Fibroblast of lung (primary cell): ENCODE data around the gene PANK1. TPM values are rescaled to one million over a fixed set of nuclear protein-coding genes. Genes with fewer than 3 reads are reported as not detected.

ENCODE experiments used
- DNase-seq, 2 donors: peaks; one replicate each; pipeline versions ENCODE4 v3.0.0 to v3.0.0-alpha.2; 2010; ENCODE audit warnings: low read depth in 2 of 2
- H2AFZ ChIP-seq: 2 replicates; pipeline ENCODE4 v1.5.1; 2012; ENCODE audit warnings: low read length, control low read depth, inconsistent platforms
- H3K27ac ChIP-seq: 2 replicates; pipeline ENCODE4 v1.5.1; 2011; ENCODE audit warnings: low read length, control low read depth; ENCODE audit not compliant: insufficient read depth
- H3K27me3 ChIP-seq: 2 replicates; pipeline ENCODE4 v1.5.1; 2011; ENCODE audit warnings: mild to moderate bottlenecking, low read length; ENCODE audit not compliant: control insufficient read depth, insufficient read depth
- H3K36me3 ChIP-seq: 2 replicates; pipeline ENCODE4 v1.5.1; 2011; ENCODE audit warnings: low read length; ENCODE audit not compliant: control insufficient read depth, insufficient read depth
- H3K4me1 ChIP-seq: 2 replicates; pipeline ENCODE4 v1.5.1; 2011; ENCODE audit warnings: low read length; ENCODE audit not compliant: control insufficient read depth, insufficient read depth; ENCODE audit errors: extremely low read depth
- H3K4me2 ChIP-seq: 2 replicates; pipeline ENCODE4 v1.5.1; 2011; ENCODE audit warnings: low read length, control low read depth; ENCODE audit not compliant: insufficient read depth; ENCODE audit errors: extremely low read depth
- H3K4me3 ChIP-seq, 4 experiments: fragments of 200-600 bp in 1 of 4; sonication (generic) in 1 of 4; replicated peaks in 1 of 4; 2 replicates each; pipeline ENCODE4 v1.5.1; 2011 to 2016; ENCODE audit warnings: low read length in 4 of 4, low read depth in 3 of 4, mild to moderate bottlenecking in 3 of 4, control low read depth in 2 of 4, inconsistent platforms in 1 of 4, mixed read lengths in 1 of 4; ENCODE audit not compliant: insufficient read depth in 1 of 4; ENCODE audit errors: control extremely low read depth in 1 of 4
- H3K79me2 ChIP-seq: 2 replicates; pipeline ENCODE4 v1.5.1; 2012; ENCODE audit warnings: mild to moderate bottlenecking, low read length, inconsistent platforms; ENCODE audit not compliant: control insufficient read depth, insufficient read depth
- H3K9ac ChIP-seq: 2 replicates; pipeline ENCODE4 v1.5.1; 2011; ENCODE audit warnings: mild to moderate bottlenecking, low read length, control low read depth; ENCODE audit not compliant: insufficient read depth
- H3K9me3 ChIP-seq: 2 replicates; pipeline ENCODE4 v1.5.1; 2012; ENCODE audit warnings: low read depth, low read length; ENCODE audit not compliant: control insufficient read depth, insufficient read depth
- H4K20me1 ChIP-seq: 2 replicates; pipeline ENCODE4 v1.5.1; 2011; ENCODE audit warnings: low read length; ENCODE audit not compliant: control insufficient read depth, insufficient read depth; ENCODE audit errors: extremely low read depth
- EZH2 ChIP-seq: IDR thresholded peaks from 2 replicates; pipeline ENCODE4 v1.5.1; 2012; ENCODE audit warnings: low read length, control low read depth, mild to moderate bottlenecking; ENCODE audit errors: missing control alignments
- polyA plus RNA-seq, 2 donors: library from polyadenylated mRNA; depleted of rRNA in 1 of 2; stranded (reverse) in 1 of 2; unstranded in 1 of 2; fragments of >200 nt; gene quantifications; 2 replicates each; pipeline ENCODE4 v1.2.1, GENCODE V29; 2011 to 2012; ENCODE audit warnings: missing spikeins in 1 of 2
- total RNA-seq: library from RNA; depleted of rRNA; stranded (reverse); fragments of >200 nt; gene quantifications from 2 replicates; pipeline ENCODE4 v1.2.1, GENCODE V29; 2014
- TF ChIP-seq, protein P1 (sequence below), 2 donors: IDR thresholded peaks in 1 of 2; conservative IDR thresholded peaks in 1 of 2; 1 replicate in 1 of 2; 2 replicates in 1 of 2; pipeline ENCODE4 v1.5.1; 2011 to 2012; ENCODE audit warnings: low read length in 2 of 2, control low read depth in 1 of 2, inconsistent platforms in 1 of 2, low read depth in 1 of 2, mild to moderate bottlenecking in 1 of 2

PANK1 gene
- total and polyA plus RNA-seq, 2 donors (not counting 1 experiment from before 2014, with no cell fraction given) = 5.3 to 9.2 TPM

DNA sequence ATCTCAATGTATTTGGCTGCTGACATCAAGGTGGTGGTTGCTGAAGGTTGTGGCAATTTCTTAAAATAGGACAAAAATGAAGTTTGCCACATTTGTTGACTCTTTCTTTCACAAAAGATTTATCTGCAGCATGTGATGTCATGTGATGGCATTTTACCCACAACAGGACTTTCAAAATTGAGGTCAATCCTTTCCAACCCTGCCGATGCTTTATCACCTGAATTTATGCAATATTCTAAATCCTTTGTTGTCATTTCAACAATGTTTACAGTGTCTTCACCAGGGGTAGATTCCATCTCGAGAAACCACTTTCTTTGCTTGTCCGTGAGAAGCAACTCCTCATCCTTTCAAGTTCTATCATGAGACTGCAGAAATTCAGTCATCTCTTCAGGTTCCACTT, 69.0 kb downstream of the PANK1 start:
- no peak overlapping the region for H3K9ac ChIP-seq
- no peaks in the 10 kb centered on the region for H4K20me1 ChIP-seq
- H3K4me2 ChIP-seq = no peak overlapping the region
- TF ChIP-seq EZH2 = no peak
- TF ChIP-seq, protein P1, sequence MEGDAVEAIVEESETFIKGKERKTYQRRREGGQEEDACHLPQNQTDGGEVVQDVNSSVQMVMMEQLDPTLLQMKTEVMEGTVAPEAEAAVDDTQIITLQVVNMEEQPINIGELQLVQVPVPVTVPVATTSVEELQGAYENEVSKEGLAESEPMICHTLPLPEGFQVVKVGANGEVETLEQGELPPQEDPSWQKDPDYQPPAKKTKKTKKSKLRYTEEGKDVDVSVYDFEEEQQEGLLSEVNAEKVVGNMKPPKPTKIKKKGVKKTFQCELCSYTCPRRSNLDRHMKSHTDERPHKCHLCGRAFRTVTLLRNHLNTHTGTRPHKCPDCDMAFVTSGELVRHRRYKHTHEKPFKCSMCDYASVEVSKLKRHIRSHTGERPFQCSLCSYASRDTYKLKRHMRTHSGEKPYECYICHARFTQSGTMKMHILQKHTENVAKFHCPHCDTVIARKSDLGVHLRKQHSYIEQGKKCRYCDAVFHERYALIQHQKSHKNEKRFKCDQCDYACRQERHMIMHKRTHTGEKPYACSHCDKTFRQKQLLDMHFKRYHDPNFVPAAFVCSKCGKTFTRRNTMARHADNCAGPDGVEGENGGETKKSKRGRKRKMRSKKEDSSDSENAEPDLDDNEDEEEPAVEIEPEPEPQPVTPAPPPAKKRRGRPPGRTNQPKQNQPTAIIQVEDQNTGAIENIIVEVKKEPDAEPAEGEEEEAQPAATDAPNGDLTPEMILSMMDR (conservative IDR thresholded peaks at IDR 0.05 in 1 of 2, IDR thresholded peaks at IDR 0.05 in 1 of 2; ENCODE audit: low read depth in 1 of 2, low read length in 2 of 2) = no peak
- no peaks in the 10 kb centered on the region for H3K4me1 ChIP-seq
- H2AFZ ChIP-seq = no peak overlapping the region
- no peaks in the 10 kb centered on the region for H3K79me2 ChIP-seq
- no peaks in the 10 kb centered on the region for H3K27me3 ChIP-seq
- H3K27ac ChIP-seq = no peak overlapping the region
- no peaks in the 10 kb centered on the region for H3K9me3 ChIP-seq
- no peak for DNase-seq
- no peak overlapping the region for H3K4me3 ChIP-seq
- H3K36me3 ChIP-seq = no peaks in the 10 kb centered on the region

DNA sequence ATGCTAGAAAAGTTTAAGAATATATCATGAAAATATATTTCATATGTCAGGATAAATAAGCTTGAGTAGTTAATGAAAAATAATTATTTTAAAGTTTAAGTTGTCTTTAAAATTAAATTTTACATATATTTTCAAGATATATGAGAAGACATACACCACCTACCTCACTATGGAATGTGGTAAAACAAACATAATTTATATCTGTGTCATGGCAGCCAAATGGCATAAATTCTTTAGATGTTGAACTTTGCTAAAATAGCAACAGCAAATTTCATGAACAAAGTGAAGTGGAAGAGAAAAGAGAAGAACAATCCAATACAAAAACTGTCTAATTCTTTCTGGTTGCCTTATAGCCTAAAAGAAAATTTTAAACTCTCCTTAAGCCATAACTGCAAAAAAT, 70.0 kb downstream of the PANK1 start:
- TF ChIP-seq, protein P1 (conservative IDR thresholded peaks at IDR 0.05 in 1 of 2, IDR thresholded peaks at IDR 0.05 in 1 of 2; ENCODE audit: low read depth in 1 of 2, low read length in 2 of 2) = no peak
- no peak for TF ChIP-seq EZH2
- no peaks in the 10 kb centered on the region for H4K20me1 ChIP-seq
- H3K4me2 ChIP-seq = no peak overlapping the region
- H3K27ac ChIP-seq = no peak overlapping the region
- no peaks in the 10 kb centered on the region for H3K79me2 ChIP-seq
- H2AFZ ChIP-seq = no peak overlapping the region
- H3K4me1 ChIP-seq = no peaks in the 10 kb centered on the region
- no peaks in the 10 kb centered on the region for H3K27me3 ChIP-seq
- DNase-seq = peak in 1 of 2 donors; percentile 30
- H3K9ac ChIP-seq = no peak overlapping the region
- H3K36me3 ChIP-seq = no peaks in the 10 kb centered on the region
- H3K9me3 ChIP-seq = no peaks in the 10 kb centered on the region
- H3K4me3 ChIP-seq = no peak overlapping the region

DNA sequence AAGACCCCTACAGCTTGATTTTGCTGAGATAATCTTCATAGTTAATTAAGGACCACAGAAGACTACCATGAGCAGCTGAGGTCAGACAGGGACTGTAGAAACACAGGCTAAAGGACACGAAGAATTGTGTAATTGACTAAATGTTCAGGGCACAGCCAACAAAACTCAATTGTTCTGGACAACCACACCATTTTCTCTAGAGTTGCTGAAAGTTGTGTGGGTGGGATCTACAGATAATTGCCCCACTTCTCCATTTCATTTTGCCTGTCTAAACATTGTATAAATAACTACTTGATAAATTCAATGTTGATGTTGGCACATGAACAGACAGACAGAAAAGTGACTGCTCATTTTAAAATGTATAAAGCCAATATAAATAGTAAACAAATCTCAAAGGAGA, 70.7 kb downstream of the PANK1 start:
- H2AFZ ChIP-seq = no peak overlapping the region
- TF ChIP-seq, protein P1 (conservative IDR thresholded peaks at IDR 0.05 in 1 of 2, IDR thresholded peaks at IDR 0.05 in 1 of 2; ENCODE audit: low read depth in 1 of 2, low read length in 2 of 2) = no peak
- TF ChIP-seq EZH2 = no peak
- H3K9me3 ChIP-seq = no peaks in the 10 kb centered on the region
- H3K4me1 ChIP-seq = no peaks in the 10 kb centered on the region
- H3K4me2 ChIP-seq = no peak overlapping the region
- no peak overlapping the region for H3K9ac ChIP-seq
- H3K79me2 ChIP-seq = no peaks in the 10 kb centered on the region
- H3K27ac ChIP-seq = no peak overlapping the region
- no peaks in the 10 kb centered on the region for H3K27me3 ChIP-seq
- H3K36me3 ChIP-seq = no peaks in the 10 kb centered on the region
- no peak overlapping the region for H3K4me3 ChIP-seq
- H4K20me1 ChIP-seq = no peaks in the 10 kb centered on the region
- peak in 1 of 2 donors; percentile 66 for DNase-seq
